Effector memory CD4-positive, alpha-beta T cell (primary cell): Measurements from ENCODE around the gene CDCA8.

Experiments used
- DNase-seq, 3 donors: peaks; one replicate each; pipeline ENCODE4 v3.0.0-alpha.2; 2020
- H3K27ac ChIP-seq: 2 replicates; pipeline ENCODE4 v1.7.0; 2013; ENCODE audit warnings: mild to moderate bottlenecking, low read length, moderate library complexity; ENCODE audit not compliant: insufficient read depth, poor library complexity, severe bottlenecking
- H3K27me3 ChIP-seq: replicated peaks from 2 replicates; pipeline ENCODE4 v1.7.0; 2013; ENCODE audit warnings: mild to moderate bottlenecking, low read length; ENCODE audit not compliant: insufficient read depth, control insufficient read depth, poor library complexity, severe bottlenecking
- H3K36me3 ChIP-seq: 2 replicates; pipeline ENCODE4 v1.7.0; 2013; ENCODE audit warnings: mild to moderate bottlenecking, low read length, moderate library complexity; ENCODE audit not compliant: control insufficient read depth, insufficient read depth
- H3K4me1 ChIP-seq: 2 replicates; pipeline ENCODE4 v1.7.0; 2013; ENCODE audit warnings: low read length, mild to moderate bottlenecking; ENCODE audit not compliant: control insufficient read depth, insufficient read depth, poor library complexity, severe bottlenecking
- H3K4me3 ChIP-seq: 2 replicates; pipeline ENCODE4 v1.7.0; 2013; ENCODE audit warnings: low read length, low read depth, mild to moderate bottlenecking; ENCODE audit not compliant: insufficient read depth, poor library complexity, severe bottlenecking
- H3K9me3 ChIP-seq: 2 replicates; pipeline ENCODE4 v1.7.0; 2013; ENCODE audit warnings: mild to moderate bottlenecking, low read length, moderate library complexity; ENCODE audit not compliant: control insufficient read depth

CDCA8 gene

DNA sequence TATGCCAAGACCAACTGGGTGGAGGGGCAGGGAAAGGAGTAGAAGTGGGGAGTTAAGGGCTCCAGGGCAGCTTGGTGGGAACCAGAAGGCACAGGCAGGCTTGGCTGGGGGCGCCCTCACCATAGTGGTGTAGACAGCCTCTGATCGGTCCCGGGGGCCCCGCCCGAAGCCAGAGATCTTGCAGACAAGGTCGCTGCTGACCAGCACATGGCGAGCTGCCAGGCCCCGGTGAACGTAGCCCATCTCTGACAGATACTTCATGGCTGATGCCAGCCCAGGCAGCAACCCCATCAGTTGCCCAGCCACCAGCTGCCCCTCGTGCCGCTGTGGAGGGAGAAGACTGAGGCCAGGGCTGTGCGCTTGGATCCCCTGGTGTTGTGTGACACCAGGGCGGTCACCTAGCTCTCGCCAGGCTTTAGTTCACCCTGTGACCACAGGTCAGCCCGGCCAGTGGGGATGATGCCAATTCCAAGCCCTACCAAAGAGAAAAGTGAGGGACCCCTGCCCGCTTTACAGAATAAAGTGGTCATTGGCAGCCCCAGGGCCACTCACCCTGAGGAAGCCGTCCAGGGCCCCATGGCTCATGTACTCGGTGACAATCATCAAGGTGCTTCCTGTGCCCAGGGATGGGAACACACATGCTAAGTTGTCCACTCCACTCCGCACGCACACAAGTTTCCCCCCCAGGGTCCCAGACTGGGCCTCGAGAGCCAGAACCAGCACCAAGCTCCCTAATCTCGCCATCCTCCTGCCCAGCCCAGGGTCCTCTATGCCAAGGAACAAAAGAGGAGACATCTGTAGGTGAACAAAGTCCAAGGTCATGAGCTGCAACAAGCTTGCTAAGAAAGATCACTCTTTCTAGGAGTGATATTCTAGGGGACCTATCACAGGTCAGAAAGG, 28.2 kb downstream of the CDCA8 start:
- Histone ChIP-seq H3K4me1 (no peaks in the 10 kb centered on the region), H3K4me3 (no peak overlapping the region), H3K9me3 (no peaks in the 10 kb centered on the region), H3K27ac (no peak overlapping the region), H3K27me3 (no peaks in the 10 kb centered on the region), H3K36me3 (no peaks in the 10 kb centered on the region)
- DNase-seq, result no peak

DNA sequence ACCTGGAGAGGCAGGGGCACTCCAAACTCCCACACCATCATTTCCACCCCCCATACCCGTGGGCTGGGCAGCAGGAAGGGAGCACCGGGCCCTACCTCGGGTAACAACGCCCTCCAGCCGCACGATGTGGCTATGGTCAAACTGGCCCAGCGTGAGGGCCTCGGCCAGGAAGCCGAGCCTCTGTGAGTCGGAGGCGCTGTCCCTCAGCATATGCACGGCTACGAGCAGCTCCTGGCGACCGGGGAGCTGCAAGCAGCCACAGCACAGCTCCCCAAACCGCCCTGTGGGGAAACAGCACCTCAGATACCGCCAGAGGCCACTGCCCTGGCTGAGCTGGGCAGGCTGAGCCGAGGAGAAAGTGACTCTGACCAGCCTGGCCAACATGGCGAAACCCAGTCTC, 29.2 kb downstream of the CDCA8 start:
- Histone ChIP-seq H3K4me1 (no peaks in the 10 kb centered on the region), H3K9me3 (no peaks in the 10 kb centered on the region), H3K36me3 (no peaks in the 10 kb centered on the region), H3K27ac (no peak overlapping the region), H3K4me3 (no peak overlapping the region), H3K27me3 (no peaks in the 10 kb centered on the region)
- DNase-seq, result no peak

GRCh38 chr1:37722181-37723071, 30.1 kb downstream of the CDCA8 start:
- DNase-seq, result no peak
- Histone ChIP-seq H3K27ac (no peak overlapping the region), H3K4me3 (no peak overlapping the region), H3K9me3 (no peaks in the 10 kb centered on the region), H3K4me1 (no peaks in the 10 kb centered on the region), H3K27me3 (no peaks in the 10 kb centered on the region), H3K36me3 (no peaks in the 10 kb centered on the region)

DNA sequence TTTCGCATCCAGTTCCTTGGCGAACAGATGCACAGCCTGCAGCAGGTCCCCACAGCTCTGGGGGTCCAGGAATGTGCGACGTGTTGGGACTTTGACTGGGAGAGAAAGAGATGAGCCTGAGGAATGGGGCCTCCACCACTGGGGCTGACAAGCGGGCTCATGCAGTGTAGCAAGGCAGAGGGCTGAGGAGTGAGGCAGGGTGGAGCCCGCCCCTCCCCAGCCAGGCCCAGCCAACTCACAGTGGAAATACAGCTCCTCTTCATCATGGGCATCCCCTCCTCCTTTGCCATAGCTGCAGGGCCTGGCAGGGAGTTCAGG, 30.7 kb downstream of the CDCA8 start:
- Histone ChIP-seq H3K4me1 (no peaks in the 10 kb centered on the region), H3K27ac (no peak overlapping the region), H3K9me3 (no peaks in the 10 kb centered on the region), H3K27me3 (no peaks in the 10 kb centered on the region), H3K4me3 (no peak overlapping the region), H3K36me3 (no peaks in the 10 kb centered on the region)
- no peak for DNase-seq

- no peaks in the 10 kb centered on the region for H3K9me3 ChIP-seq
- no peaks in the 10 kb centered on the region for H3K36me3 ChIP-seq
- H3K4me3 ChIP-seq, result no peak overlapping the region
- no peaks in the 10 kb centered on the region for H3K27me3 ChIP-seq
- no peak overlapping the region for H3K27ac ChIP-seq
- no peak for DNase-seq
- H3K4me1 ChIP-seq, result no peaks in the 10 kb centered on the region
Observed at GRCh38 chr1:37723390-37724078, 31.2 kb downstream of the CDCA8 start.

GRCh38 chr1:37724575-37724974, 32.3 kb downstream of the CDCA8 start:
- Histone ChIP-seq H3K27ac (no peak overlapping the region), H3K36me3 (no peaks in the 10 kb centered on the region), H3K27me3 (no peaks in the 10 kb centered on the region), H3K4me3 (no peak overlapping the region), H3K4me1 (no peaks in the 10 kb centered on the region), H3K9me3 (no peaks in the 10 kb centered on the region)
- DNase-seq, result no peak

DNA sequence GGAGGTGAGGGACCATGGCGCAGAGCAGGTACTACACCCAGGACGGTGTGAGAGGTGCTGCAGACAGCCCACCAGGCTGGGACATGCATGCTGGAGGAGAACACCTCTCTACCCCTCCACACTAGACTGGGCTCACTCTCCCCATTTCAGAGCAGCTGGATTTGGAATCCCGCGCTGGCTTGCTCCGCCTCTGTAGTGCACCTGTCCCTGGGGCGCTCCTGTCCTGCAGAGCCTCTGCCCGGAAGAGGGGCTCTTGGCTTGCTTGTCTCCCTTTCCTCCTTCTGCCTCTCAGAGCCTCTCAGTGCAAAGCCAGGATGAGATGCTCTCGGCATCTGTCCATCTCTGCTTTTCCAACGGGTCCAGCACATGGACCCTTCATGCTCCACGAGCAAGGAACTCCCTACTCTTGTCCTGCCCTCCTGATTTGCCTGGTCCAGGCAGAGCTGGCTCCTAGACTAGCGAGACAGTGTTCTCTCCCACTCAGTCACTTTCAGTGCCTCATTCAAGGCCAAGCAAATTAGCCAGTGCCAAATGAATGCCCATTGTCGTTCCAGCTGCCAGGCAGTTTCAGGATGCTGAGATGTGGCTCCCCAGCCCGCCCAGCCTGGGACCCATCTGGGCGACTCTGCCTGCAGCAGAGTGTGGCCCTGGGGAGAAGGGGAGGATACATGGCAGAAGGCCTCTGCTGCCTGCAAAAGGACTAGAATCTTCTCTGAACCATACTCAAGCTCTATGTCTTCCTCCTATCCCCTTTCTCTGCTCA, 33.7 kb downstream of the CDCA8 start:
- no peak overlapping the region for H3K4me3 ChIP-seq
- no peaks in the 10 kb centered on the region for H3K27me3 ChIP-seq
- H3K9me3 ChIP-seq, result no peaks in the 10 kb centered on the region
- no peaks in the 10 kb centered on the region for H3K36me3 ChIP-seq
- H3K27ac ChIP-seq, result no peak overlapping the region
- no peaks in the 10 kb centered on the region for H3K4me1 ChIP-seq
- DNase-seq, result no peak

GRCh38 chr1:37726751-37727585, 34.7 kb downstream of the CDCA8 start:
- Histone ChIP-seq H3K4me3 (no peak overlapping the region), H3K36me3 (no peaks in the 10 kb centered on the region), H3K9me3 (no peaks in the 10 kb centered on the region), H3K4me1 (no peaks in the 10 kb centered on the region), H3K27me3 (no peaks in the 10 kb centered on the region), H3K27ac (no peak overlapping the region)
- no peak for DNase-seq

DNA sequence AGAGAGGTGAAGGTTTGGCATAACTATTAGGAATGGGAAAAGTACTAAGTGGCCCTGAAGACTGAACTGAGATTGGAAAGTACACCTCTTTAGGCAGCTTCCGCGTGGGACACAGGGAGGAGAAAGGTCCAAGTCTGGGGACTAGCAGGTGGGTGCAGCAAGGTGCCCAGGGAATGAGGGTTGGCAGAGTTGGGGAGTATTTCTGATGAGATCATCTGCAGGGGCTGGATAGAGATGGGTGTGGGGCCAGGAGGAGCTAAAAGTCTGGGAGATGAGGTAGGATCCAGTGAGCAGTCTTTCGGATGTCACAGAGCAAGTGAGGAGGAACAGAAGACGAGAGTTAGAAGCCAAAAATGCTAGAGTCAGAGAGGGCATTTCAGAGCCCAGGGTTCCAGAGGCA, 36.1 kb downstream of the CDCA8 start:
- Histone ChIP-seq H3K27ac (no peak overlapping the region), H3K9me3 (no peaks in the 10 kb centered on the region), H3K36me3 (no peaks in the 10 kb centered on the region), H3K4me1 (no peaks in the 10 kb centered on the region), H3K27me3 (no peaks in the 10 kb centered on the region), H3K4me3 (no peak overlapping the region)
- no peak for DNase-seq
